ENCODE results near the gene NTN1.

Gene NTN1

GRCh38 chr17:9158544-9159452, 137.5 kb downstream of the NTN1 start:
- DNase-seq (ENCODE audit: low read depth in 2 of 2) = no peak

DNA sequence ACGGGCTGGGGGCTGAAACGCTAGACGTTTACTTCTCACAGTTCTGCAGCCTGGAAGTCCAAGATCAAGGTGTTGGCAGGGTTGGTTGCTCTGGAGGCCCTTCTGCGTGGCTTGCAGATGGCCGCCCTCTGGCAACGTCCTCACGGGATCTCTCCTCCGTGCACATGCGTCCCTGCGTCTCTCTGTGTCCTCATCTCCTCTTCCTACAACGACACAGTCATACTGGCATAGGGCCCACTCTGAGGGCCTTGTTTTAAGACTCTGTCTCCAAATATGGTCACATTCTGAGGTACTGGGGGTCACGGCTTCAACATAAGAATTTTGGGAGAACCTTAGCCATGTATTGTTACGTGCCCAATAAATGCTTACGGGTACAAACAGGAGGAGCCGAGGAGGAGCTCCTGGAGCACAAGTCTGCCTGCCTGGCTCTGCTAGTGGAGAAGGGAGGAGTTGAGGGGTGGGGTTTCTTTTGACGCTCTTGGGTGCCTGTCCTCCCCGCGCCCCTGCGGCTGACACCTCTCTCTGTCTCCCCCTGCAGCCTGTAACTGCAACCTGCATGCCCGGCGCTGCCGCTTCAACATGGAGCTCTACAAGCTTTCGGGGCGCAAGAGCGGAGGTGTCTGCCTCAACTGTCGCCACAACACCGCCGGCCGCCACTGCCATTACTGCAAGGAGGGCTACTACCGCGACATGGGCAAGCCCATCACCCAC, 141.1 kb downstream of the NTN1 start:
- DNase-seq (ENCODE audit: low read depth in 2 of 2) = no peak

GRCh38 chr17:9166788-9167187, 145.5 kb downstream of the NTN1 start:
- DNase-seq (ENCODE audit: low read depth in 2 of 2) = no peak

DNA sequence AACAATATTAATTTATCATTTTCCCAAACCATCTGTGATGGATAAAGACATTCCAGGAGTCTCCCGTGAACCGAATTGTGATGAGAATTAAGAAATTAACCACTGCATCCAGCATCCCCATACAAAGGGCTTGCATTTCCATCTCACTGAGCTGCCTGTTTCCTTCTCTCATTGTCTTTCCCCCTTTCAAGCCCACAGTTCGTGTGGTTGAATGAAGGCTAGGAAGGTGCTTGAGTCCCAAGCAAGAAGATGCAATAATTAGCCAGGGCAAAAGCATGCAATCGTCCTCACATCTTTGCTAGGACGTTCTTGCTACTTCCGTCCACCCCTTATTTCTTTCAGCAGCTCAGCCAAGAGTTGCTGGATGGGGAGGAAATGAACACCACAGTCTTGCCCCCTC, 146.1 kb downstream of the NTN1 start:
- no peak for DNase-seq (ENCODE audit: low read depth in 2 of 2)

DNA sequence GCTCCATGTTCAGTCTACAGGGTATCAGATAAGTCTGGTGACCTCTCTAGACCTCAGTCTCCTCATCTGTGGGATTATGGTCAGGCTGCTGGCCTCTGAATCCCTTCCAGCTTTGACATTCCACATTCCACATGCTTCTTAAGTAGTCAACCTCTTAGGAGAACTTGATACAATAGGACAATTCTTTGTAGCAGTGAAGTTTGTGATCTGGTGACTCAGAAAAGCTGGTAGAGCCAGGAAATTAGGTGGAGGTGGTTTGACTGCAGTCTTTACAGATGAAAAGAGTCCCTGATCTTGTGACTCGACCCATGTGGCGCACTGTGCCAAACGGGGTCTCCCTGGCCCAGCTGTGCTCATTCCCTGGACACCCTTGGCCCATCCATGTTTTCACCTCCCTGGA, 147.8 kb downstream of the NTN1 start:
- no peak for DNase-seq (ENCODE audit: low read depth in 2 of 2)

DNA sequence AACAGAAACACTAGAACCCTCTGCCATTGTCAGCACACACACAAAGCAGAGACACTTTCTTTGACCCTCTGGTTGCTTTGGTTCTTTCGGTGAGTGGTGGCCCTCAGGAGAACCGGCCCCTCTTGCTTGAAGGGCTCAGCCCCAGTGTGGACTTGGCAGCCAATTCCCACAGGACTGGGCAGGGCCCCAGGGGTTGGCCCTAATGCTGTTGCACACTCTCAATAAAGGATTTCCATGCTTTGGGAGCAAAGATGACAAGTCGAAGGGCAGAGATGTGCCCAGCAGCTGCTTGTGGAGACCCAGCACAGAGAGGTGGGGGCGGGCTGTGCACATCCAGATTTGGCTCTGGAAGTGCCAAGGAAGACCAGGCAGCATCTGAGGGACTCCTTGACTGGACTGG, 149.0 kb downstream of the NTN1 start:
- no peak for DNase-seq (ENCODE audit: low read depth in 2 of 2)

GRCh38 chr17:9170853-9171252, 149.5 kb downstream of the NTN1 start:
- no peak for DNase-seq (ENCODE audit: low read depth in 2 of 2)

DNA sequence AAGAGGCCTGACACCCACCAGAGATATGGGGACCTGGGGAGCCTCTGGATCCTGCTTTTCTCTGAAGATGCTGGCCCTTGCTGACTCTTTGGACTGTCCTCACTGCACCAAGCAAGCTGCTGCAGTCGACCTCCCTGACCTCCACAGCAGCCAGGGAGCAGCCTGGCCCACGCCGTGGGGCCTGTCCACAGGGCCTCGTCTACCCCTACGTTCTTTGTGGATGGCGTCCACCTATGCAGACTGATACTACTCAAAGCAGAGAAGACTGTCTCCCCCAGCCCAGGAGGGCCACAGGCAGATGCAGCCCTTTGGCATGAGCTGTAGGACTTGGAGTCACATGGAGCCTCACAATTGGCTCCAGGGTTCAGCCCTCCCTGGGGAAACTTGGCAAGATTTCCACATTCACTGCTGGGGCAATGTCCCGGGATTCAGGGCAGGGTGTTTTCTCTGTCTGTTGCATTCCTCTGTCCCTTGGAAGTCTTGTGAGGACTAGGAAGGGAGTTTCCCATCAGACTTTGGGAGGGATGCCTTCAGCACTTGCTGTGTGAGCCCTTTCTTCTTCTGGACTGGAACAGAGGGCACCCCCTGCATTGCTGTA, 152.2 kb downstream of the NTN1 start:
- DNase-seq (ENCODE audit: low read depth in 2 of 2) = no peak

GRCh38 chr17:9174312-9174711, 153.0 kb downstream of the NTN1 start:
- no peak for DNase-seq (ENCODE audit: low read depth in 2 of 2)

GRCh38 chr17:9174779-9175574, 153.7 kb downstream of the NTN1 start:
- DNase-seq (ENCODE audit: low read depth in 2 of 2) = no peak

DNA sequence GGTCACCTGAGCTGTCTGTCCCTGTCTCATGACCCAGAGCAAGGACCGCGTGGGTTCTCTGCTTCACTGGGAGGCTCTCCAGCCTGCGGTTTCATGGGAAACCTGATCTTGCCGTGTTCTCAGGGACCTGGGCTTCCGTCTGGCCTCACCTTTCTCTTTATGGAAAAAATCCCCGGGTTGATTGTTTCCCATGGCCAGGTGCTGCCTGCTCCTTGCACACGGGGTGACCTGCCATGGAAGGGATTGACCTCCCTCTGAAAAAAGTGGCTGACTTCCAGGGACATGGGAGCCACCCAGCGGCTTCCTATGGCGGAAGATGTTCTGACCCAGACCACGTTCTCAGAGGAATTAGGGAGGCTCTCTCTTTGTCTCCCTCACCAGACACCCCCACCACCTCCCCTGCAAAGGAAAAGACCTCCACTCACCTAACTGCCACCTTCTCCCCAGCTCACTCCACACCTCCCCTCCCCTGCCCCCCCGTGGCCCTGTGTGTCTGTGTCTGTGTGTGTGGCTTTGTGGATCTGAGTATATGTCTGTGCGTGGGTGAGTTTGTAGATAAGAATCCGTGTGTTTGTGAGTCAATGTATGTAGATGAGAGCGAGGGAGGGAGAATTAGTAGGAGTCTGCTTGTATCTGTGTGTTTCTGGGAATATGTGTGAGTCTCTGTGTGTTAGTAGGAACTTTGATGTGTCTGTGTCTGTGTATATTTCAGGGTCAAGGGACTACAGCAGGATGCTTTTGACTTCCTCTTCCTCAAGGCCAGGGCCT, 154.6 kb downstream of the NTN1 start:
- DNase-seq (ENCODE audit: low read depth in 2 of 2) = no peak

DNA sequence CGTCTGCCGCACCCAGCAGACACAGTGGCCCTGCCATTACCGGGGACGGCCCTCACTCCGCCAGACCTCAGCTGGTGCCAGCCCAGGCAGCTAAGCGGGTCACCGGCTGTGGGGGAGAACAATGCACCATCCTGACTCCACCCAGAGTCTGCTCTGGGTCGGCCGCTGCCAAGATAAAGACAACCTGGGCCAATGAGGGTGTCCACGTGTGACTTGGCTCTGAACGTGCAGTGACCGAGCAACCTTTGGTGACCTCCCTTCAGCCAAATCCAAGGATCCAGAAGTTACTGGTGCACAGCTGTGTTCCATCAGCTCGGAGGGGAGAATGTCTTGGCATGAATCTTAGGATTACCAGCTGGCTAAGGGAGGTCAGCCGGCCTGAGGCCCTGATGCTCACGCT, 155.9 kb downstream of the NTN1 start:
- no peak for DNase-seq (ENCODE audit: low read depth in 2 of 2)

- DNase-seq (ENCODE audit: low read depth in 2 of 2) = no peak
These were observed 157.0 kb downstream of the NTN1 start for GRCh38 chr17:9178319-9178718.

- no peak for DNase-seq (ENCODE audit: low read depth in 2 of 2)
These were observed 158.3 kb downstream of the NTN1 start for GRCh38 chr17:9179602-9180001.

DNA sequence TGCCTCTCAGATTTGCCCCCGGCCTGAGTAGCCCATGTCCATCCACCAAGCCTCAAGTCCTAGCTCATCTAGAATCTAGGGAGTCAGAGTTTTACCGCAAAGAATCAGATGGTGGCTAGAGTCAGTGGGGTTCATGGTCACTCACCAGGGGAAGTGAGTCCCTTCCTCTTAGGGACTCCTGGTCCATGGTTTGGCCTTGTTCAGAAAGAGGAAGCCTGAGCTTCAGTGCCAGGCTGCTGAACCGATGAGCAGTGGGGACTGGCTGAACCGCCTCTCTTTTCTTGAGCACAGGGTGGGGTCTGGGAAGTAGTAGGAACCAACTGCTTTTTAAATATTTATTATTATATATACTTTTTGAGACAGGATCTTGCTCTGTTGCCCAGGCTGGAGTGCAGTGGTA, 160.3 kb downstream of the NTN1 start:
- DNase-seq (ENCODE audit: low read depth in 2 of 2) = no peak

GRCh38 chr17:9183306-9183705, 162.0 kb downstream of the NTN1 start:
- DNase-seq (ENCODE audit: low read depth in 2 of 2) = no peak

GRCh38 chr17:9185142-9185541, 163.8 kb downstream of the NTN1 start:
- no peak for DNase-seq (ENCODE audit: low read depth in 2 of 2)

GRCh38 chr17:9185688-9186284, 164.5 kb downstream of the NTN1 start:
- DNase-seq (ENCODE audit: low read depth in 2 of 2) = no peak

DNA sequence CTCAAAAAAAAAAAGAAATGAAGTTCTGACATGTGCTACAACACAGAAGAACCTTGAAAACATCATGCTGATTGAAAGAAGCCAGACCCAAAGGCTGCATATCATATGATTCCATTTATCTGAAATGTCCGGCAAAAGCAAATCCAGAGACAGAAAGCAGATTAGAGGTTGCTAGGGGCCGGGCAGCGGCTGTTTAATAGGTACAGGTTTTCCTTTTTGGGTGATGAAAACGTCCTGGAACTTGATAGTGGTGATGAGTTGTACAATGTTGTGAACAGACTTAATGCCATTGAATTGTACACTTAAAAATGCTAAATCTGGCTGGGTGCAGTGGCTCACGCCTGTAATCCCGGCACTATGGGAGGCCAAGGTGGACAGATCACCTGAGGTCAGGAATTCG, 166.5 kb downstream of the NTN1 start:
- no peak for DNase-seq (ENCODE audit: low read depth in 2 of 2)

- DNase-seq (ENCODE audit: low read depth in 2 of 2) = no peak
These were observed 167.1 kb downstream of the NTN1 start for GRCh38 chr17:9188367-9188766.

GRCh38 chr17:9189870-9190269, 168.6 kb downstream of the NTN1 start:
- DNase-seq (ENCODE audit: low read depth in 2 of 2) = no peak
